Ishikawa (cell line): ENCODE data around the gene MYLIP.

Experiments
- CEBPB ChIP-seq: IDR thresholded peaks from 2 replicates; pipeline ENCODE4 v1.6.1; 2012
- CREB1 ChIP-seq: IDR thresholded peaks from 2 replicates; pipeline ENCODE4 v1.6.1; 2012; ENCODE audit warnings: low read depth
- EP300 ChIP-seq: IDR thresholded peaks from 2 replicates; pipeline ENCODE4 v1.6.1; 2012; ENCODE audit warnings: borderline replicate concordance
- MAX ChIP-seq: IDR thresholded peaks from 2 replicates; pipeline ENCODE4 v1.6.1; 2012
- NFIC ChIP-seq: IDR thresholded peaks from 2 replicates; pipeline ENCODE4 v1.6.1; 2012
- RAD21 ChIP-seq: IDR thresholded peaks from 2 replicates; pipeline ENCODE4 v1.6.1; 2012; ENCODE audit warnings: low read depth
- USF1 ChIP-seq: IDR thresholded peaks from 2 replicates; pipeline ENCODE4 v1.6.1; 2012
- YY1 ChIP-seq: IDR thresholded peaks from 2 replicates; pipeline ENCODE4 v1.6.1; 2012; ENCODE audit warnings: low read depth
- ZBTB7A ChIP-seq: IDR thresholded peaks from 2 replicates; pipeline ENCODE4 v1.6.1; 2012; ENCODE audit warnings: low read depth
- TF ChIP-seq, protein P1 (sequence below): IDR thresholded peaks from 2 replicates; pipeline ENCODE4 v1.6.1; 2012; ENCODE audit warnings: low read depth, mild to moderate bottlenecking

GRCh38 chr6:16173167-16173940 is 44.5 kb downstream of the MYLIP start:
- no peak for TF ChIP-seq NFIC
- TF ChIP-seq, protein P1, sequence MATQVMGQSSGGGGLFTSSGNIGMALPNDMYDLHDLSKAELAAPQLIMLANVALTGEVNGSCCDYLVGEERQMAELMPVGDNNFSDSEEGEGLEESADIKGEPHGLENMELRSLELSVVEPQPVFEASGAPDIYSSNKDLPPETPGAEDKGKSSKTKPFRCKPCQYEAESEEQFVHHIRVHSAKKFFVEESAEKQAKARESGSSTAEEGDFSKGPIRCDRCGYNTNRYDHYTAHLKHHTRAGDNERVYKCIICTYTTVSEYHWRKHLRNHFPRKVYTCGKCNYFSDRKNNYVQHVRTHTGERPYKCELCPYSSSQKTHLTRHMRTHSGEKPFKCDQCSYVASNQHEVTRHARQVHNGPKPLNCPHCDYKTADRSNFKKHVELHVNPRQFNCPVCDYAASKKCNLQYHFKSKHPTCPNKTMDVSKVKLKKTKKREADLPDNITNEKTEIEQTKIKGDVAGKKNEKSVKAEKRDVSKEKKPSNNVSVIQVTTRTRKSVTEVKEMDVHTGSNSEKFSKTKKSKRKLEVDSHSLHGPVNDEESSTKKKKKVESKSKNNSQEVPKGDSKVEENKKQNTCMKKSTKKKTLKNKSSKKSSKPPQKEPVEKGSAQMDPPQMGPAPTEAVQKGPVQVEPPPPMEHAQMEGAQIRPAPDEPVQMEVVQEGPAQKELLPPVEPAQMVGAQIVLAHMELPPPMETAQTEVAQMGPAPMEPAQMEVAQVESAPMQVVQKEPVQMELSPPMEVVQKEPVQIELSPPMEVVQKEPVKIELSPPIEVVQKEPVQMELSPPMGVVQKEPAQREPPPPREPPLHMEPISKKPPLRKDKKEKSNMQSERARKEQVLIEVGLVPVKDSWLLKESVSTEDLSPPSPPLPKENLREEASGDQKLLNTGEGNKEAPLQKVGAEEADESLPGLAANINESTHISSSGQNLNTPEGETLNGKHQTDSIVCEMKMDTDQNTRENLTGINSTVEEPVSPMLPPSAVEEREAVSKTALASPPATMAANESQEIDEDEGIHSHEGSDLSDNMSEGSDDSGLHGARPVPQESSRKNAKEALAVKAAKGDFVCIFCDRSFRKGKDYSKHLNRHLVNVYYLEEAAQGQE: no peak
- TF ChIP-seq USF1: no peak
- TF ChIP-seq MAX: no peak
- no peak for TF ChIP-seq ZBTB7A
- no peak for TF ChIP-seq RAD21
- no peak for TF ChIP-seq YY1
- no peak for TF ChIP-seq CREB1
- TF ChIP-seq EP300: no peak
- TF ChIP-seq CEBPB: no peak
